Loucy (cell line): ENCODE results near the gene RNF125.

Experiments used
- H2AFZ ChIP-seq: fragments of 200-600 bp; sonication (generic); 2 replicates; pipeline ENCODE4 v1.6.0; 2016; ENCODE audit warnings: antibody characterized with exemption, mild to moderate bottlenecking, low read length, moderate library complexity
- H3F3A ChIP-seq: fragments of 200-600 bp; 2 replicates; pipeline ENCODE4 v1.6.0; 2016; ENCODE audit warnings: antibody characterized with exemption, low read depth, mild to moderate bottlenecking
- H3K27me3 ChIP-seq: fragments of 200-600 bp; sonication (generic); 2 replicates; pipeline ENCODE4 v1.6.1; 2014; ENCODE audit warnings: low read length, mild to moderate bottlenecking; ENCODE audit not compliant: insufficient read depth, poor library complexity, severe bottlenecking
- H3K36me3 ChIP-seq: fragments of 200-600 bp; sonication (generic); 2 replicates; pipeline ENCODE4 v1.6.1; 2016; ENCODE audit warnings: low read length; ENCODE audit not compliant: insufficient read depth
- H3K4me1 ChIP-seq: fragments of 200-600 bp; sonication (generic); 2 replicates; pipeline ENCODE4 v1.5.1; 2014; ENCODE audit warnings: low read length, mild to moderate bottlenecking; ENCODE audit not compliant: insufficient read depth, poor library complexity, severe bottlenecking
- H3K4me2 ChIP-seq: fragments of 200-600 bp; sonication (generic); 2 replicates; pipeline ENCODE4 v1.6.0; 2014; ENCODE audit warnings: antibody characterized with exemption, low read length, low read depth, mild to moderate bottlenecking; ENCODE audit not compliant: poor library complexity, severe bottlenecking
- H3K4me3 ChIP-seq: fragments of 200-600 bp; sonication (generic); 2 replicates; pipeline ENCODE4 v1.5.1; 2014; ENCODE audit warnings: low read length, mild to moderate bottlenecking, mixed read lengths; ENCODE audit not compliant: poor library complexity, severe bottlenecking
- H3K79me2 ChIP-seq: fragments of 200-600 bp; sonication (generic); 2 replicates; pipeline ENCODE4 v1.6.1; 2014; ENCODE audit warnings: low read length; ENCODE audit not compliant: insufficient read depth
- H3K9ac ChIP-seq: fragments of 200-600 bp; sonication (generic); 2 replicates; pipeline ENCODE4 v1.6.0; 2014; ENCODE audit warnings: mild to moderate bottlenecking, low read depth, low read length, moderate library complexity; ENCODE audit not compliant: poor library complexity, severe bottlenecking
- H3K9me2 ChIP-seq: fragments of 200-600 bp; sonication (generic); replicated peaks from 2 replicates; pipeline ENCODE4 v1.6.1; 2016; ENCODE audit warnings: low read depth, low read length, mixed read lengths
- H3K9me3 ChIP-seq: fragments of 200-600 bp; sonication (generic); 2 replicates; pipeline ENCODE4 v1.6.1; 2014; ENCODE audit warnings: mild to moderate bottlenecking, antibody characterized with exemption, low read length, low read depth; ENCODE audit not compliant: insufficient read depth
- H4K20me1 ChIP-seq: fragments of 200-600 bp; sonication (generic); 2 replicates; pipeline ENCODE4 v1.6.0; 2014; ENCODE audit warnings: antibody characterized with exemption, low read length, mild to moderate bottlenecking; ENCODE audit not compliant: insufficient read depth, poor library complexity, severe bottlenecking
- EZH2phosphoT487 ChIP-seq: fragments of 200-600 bp; IDR thresholded peaks from 2 replicates; pipeline ENCODE4 v1.6.1; 2018; ENCODE audit warnings: antibody characterized with exemption, mild to moderate bottlenecking, moderate library complexity, borderline replicate concordance
- TF ChIP-seq, protein P1 (sequence below): fragments of 200-600 bp; sonication (generic); conservative IDR thresholded peaks from 2 replicates; pipeline ENCODE4 v1.5.1; 2014; ENCODE audit warnings: mild to moderate bottlenecking, antibody characterized with exemption, low read length

Gene RNF125

DNA sequence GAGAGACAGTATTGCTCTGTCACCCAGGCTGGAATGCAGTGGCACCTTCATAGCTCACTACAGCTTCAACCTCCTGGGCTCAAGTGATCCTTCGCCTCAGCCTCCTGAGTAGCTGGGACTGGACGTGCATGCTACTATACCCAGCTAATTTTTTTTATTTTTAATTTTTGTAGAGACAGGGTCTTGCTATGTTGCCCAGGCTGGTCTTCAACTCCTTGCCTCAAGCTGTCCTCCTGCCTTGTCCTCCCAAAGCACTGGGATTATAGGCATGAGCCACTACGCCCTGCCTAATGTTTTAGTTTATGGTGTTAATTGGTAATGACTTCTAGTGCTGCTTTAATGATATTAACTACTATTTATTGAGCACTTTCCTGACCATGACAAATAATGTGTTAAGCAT lies 91.4 kb downstream of the RNF125 start:
- no peaks in the 10 kb centered on the region for H3K9me2 ChIP-seq
- TF ChIP-seq EZH2phosphoT487 = no peak
- TF ChIP-seq, protein P1, sequence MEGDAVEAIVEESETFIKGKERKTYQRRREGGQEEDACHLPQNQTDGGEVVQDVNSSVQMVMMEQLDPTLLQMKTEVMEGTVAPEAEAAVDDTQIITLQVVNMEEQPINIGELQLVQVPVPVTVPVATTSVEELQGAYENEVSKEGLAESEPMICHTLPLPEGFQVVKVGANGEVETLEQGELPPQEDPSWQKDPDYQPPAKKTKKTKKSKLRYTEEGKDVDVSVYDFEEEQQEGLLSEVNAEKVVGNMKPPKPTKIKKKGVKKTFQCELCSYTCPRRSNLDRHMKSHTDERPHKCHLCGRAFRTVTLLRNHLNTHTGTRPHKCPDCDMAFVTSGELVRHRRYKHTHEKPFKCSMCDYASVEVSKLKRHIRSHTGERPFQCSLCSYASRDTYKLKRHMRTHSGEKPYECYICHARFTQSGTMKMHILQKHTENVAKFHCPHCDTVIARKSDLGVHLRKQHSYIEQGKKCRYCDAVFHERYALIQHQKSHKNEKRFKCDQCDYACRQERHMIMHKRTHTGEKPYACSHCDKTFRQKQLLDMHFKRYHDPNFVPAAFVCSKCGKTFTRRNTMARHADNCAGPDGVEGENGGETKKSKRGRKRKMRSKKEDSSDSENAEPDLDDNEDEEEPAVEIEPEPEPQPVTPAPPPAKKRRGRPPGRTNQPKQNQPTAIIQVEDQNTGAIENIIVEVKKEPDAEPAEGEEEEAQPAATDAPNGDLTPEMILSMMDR = no peak
- no peak overlapping the region for H3K9ac ChIP-seq
- H3K79me2 ChIP-seq = peaks cover 98% of the 10 kb centered on the region
- H3K4me1 ChIP-seq = no peaks in the 10 kb centered on the region
- no peak overlapping the region for H3K4me3 ChIP-seq
- peaks cover 48% of the 10 kb centered on the region; the same call in 1 of the 2 replicates for H3K36me3 ChIP-seq
- no peak overlapping the region for H2AFZ ChIP-seq
- H3K9me3 ChIP-seq = no peaks in the 10 kb centered on the region
- peaks cover 73% of the 10 kb centered on the region for H4K20me1 ChIP-seq
- H3F3A ChIP-seq = 0 out of 2 replicates have a peak, but pooled peaks cover 2% of the 10 kb centered on the region
- H3K27me3 ChIP-seq = no peaks in the 10 kb centered on the region
- no peak overlapping the region for H3K4me2 ChIP-seq

DNA sequence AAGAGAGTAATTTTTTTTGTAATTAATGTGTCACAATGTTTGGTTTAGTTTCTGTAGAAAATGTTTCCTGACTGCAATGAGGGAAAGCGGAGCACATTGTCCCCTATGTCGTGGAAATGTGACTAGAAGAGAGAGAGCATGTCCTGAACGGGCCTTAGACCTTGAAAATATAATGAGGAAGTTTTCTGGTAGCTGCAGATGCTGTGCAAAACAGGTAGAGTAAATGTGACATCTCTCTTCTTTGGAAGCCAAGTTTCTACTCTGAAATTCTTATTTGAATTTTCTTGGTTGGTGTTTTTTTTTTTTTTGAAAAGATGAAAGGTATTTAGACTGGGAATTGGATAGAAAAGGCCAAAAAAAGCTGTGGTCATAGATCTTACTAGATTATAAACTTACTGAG lies 93.1 kb downstream of the RNF125 start:
- no peaks in the 10 kb centered on the region for H3K4me1 ChIP-seq
- H3F3A ChIP-seq = no peaks in the 10 kb centered on the region
- no peaks in the 10 kb centered on the region for H3K9me2 ChIP-seq
- H3K27me3 ChIP-seq = no peaks in the 10 kb centered on the region
- peaks cover 61% of the 10 kb centered on the region; the same call in 1 of the 2 replicates for H3K36me3 ChIP-seq
- TF ChIP-seq, protein P1 = no peak
- TF ChIP-seq EZH2phosphoT487 = no peak
- H4K20me1 ChIP-seq = peaks cover 73% of the 10 kb centered on the region
- no peak overlapping the region for H3K4me3 ChIP-seq
- H3K4me2 ChIP-seq = no peak overlapping the region
- no peak overlapping the region for H3K9ac ChIP-seq
- no peaks in the 10 kb centered on the region for H3K9me3 ChIP-seq
- peaks cover 98% of the 10 kb centered on the region for H3K79me2 ChIP-seq
- no peak overlapping the region for H2AFZ ChIP-seq

DNA sequence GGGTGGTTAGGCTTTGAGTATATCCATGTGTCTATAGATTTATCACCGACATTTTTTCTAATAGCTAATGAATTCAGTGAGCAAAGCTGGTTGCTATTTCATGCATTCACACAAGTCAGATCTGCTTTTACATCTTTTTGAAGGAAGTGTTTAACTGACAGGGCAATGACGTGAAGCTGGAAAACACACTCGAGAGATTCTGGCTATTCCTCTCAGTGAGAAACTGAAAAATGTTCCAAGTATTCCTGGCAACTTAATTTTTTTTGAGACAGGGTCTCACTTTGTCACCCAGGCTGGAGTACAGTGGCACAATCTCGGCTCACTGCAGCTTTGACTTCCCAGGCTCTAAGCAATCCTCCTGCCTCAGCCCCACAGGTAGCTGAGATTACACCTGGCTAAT lies 94.2 kb downstream of the RNF125 start:
- Histone ChIP-seq H3K9ac (no peak overlapping the region), H3K9me3 (no peaks in the 10 kb centered on the region), H3F3A (no peaks in the 10 kb centered on the region), H3K4me1 (no peaks in the 10 kb centered on the region), H3K4me2 (no peak overlapping the region), H3K27me3 (no peaks in the 10 kb centered on the region), H3K4me3 (no peak overlapping the region), H3K79me2 (peaks cover 95% of the 10 kb centered on the region), H3K9me2 (no peaks in the 10 kb centered on the region), H3K36me3 (peaks cover 70% of the 10 kb centered on the region; the same call in 1 of the 2 replicates), H4K20me1 (peaks cover 79% of the 10 kb centered on the region), H2AFZ (no peak overlapping the region)
- TF ChIP-seq EZH2phosphoT487 = no peak
- TF ChIP-seq, protein P1 = no peak
